Measurements from ENCODE around the gene FER1L5.

DNA sequence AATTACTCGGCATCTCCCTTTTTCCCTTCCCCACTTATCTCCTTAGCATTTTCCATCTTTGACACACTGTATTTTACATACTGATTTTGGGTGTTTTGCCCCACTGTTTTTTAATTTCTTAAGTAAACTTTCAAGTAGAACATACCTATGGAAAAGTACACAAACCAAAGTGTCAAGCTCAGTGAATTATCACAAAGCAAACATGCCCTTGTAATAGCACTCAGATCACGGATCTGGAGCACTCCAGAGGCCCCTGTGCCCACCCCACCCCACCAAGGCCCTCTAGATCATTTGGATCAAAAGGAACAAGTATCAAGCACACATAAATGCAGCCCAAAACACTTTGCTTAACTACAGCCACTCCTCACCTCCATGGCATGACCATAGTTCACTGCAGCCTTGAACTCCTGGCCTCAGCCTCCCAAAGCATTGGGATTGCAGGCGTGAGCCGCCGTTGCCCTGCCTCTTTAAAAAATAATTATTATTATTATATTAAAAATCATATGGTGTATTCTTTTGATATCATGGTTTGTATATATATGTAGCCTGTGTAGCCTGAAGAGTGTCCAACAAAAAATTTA lies 38.1 kb downstream of the FER1L5 start:
- TF ChIP-seq KDM4B (IDR thresholded peaks at IDR 0.05; ENCODE audit: borderline replicate concordance in 2 of 2, low read depth in 1 of 2) (no peak), SAFB2 (IDR thresholded peaks at IDR 0.05; ENCODE audit: borderline replicate concordance, low read depth, low read length, severe bottlenecking) (no peak), CHD1 (IDR thresholded peaks at IDR 0.05; ENCODE audit: low read length) (no peak), SMARCA5 (IDR thresholded peaks at IDR 0.05) (no peak), ZNF644 (tag; IDR thresholded peaks at IDR 0.05; ENCODE audit: low read depth) (no peak), ZNF764 (CRISPR knock-in tag; IDR thresholded peaks at IDR 0.05; ENCODE audit: low read depth) (no peak), SMAD4 (CRISPR knock-in tag; conservative IDR thresholded peaks at IDR 0.05) (no peak), EZH2 (IDR thresholded peaks at IDR 0.05; ENCODE audit: borderline replicate concordance, low read depth, low read length) (no peak), ZNF217 (CRISPR knock-in tag; IDR thresholded peaks at IDR 0.05) (no peak), TBP (optimal IDR thresholded peaks at IDR 0.05; ENCODE audit: low read depth, low read length) (no peak)
- TF ChIP-seq, protein P1, sequence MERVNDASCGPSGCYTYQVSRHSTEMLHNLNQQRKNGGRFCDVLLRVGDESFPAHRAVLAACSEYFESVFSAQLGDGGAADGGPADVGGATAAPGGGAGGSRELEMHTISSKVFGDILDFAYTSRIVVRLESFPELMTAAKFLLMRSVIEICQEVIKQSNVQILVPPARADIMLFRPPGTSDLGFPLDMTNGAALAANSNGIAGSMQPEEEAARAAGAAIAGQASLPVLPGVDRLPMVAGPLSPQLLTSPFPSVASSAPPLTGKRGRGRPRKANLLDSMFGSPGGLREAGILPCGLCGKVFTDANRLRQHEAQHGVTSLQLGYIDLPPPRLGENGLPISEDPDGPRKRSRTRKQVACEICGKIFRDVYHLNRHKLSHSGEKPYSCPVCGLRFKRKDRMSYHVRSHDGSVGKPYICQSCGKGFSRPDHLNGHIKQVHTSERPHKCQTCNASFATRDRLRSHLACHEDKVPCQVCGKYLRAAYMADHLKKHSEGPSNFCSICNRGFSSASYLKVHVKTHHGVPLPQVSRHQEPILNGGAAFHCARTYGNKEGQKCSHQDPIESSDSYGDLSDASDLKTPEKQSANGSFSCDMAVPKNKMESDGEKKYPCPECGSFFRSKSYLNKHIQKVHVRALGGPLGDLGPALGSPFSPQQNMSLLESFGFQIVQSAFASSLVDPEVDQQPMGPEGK (CRISPR knock-in tag; IDR thresholded peaks at IDR 0.05; ENCODE audit: borderline replicate concordance), result no peak
- TF ChIP-seq, protein P2, sequence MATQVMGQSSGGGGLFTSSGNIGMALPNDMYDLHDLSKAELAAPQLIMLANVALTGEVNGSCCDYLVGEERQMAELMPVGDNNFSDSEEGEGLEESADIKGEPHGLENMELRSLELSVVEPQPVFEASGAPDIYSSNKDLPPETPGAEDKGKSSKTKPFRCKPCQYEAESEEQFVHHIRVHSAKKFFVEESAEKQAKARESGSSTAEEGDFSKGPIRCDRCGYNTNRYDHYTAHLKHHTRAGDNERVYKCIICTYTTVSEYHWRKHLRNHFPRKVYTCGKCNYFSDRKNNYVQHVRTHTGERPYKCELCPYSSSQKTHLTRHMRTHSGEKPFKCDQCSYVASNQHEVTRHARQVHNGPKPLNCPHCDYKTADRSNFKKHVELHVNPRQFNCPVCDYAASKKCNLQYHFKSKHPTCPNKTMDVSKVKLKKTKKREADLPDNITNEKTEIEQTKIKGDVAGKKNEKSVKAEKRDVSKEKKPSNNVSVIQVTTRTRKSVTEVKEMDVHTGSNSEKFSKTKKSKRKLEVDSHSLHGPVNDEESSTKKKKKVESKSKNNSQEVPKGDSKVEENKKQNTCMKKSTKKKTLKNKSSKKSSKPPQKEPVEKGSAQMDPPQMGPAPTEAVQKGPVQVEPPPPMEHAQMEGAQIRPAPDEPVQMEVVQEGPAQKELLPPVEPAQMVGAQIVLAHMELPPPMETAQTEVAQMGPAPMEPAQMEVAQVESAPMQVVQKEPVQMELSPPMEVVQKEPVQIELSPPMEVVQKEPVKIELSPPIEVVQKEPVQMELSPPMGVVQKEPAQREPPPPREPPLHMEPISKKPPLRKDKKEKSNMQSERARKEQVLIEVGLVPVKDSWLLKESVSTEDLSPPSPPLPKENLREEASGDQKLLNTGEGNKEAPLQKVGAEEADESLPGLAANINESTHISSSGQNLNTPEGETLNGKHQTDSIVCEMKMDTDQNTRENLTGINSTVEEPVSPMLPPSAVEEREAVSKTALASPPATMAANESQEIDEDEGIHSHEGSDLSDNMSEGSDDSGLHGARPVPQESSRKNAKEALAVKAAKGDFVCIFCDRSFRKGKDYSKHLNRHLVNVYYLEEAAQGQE (IDR thresholded peaks at IDR 0.05; ENCODE audit: borderline replicate concordance), result no peak
- TF ChIP-seq, protein P2 (CRISPR knock-in tag; IDR thresholded peaks at IDR 0.05; ENCODE audit: low read depth), result no peak
- TF ChIP-seq, protein P3, sequence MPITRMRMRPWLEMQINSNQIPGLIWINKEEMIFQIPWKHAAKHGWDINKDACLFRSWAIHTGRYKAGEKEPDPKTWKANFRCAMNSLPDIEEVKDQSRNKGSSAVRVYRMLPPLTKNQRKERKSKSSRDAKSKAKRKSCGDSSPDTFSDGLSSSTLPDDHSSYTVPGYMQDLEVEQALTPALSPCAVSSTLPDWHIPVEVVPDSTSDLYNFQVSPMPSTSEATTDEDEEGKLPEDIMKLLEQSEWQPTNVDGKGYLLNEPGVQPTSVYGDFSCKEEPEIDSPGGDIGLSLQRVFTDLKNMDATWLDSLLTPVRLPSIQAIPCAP (CRISPR knock-in tag; IDR thresholded peaks at IDR 0.05; ENCODE audit: borderline replicate concordance), result no peak
